Measurements from ENCODE around the gene FBXW7. TPM values are rescaled to one million over a fixed set of nuclear protein-coding genes. Genes with fewer than 3 reads are reported as not detected.

Gene FBXW7
- total RNA-seq, 1 donor from 2014 or later: 59.4 TPM

- DNase-seq (no peak), ATAC-seq (no peak)
- intact Hi-C loops (cut with micrococcal nuclease): no loop called here
These were observed 171.0 kb downstream of the FBXW7 start for GRCh38 chr4:152364883-152365282.

GRCh38 chr4:152364383-152364782 is 171.5 kb downstream of the FBXW7 start:
- no peak for ATAC-seq
- intact Hi-C loops (cut with micrococcal nuclease): no loop called here
- DNase-seq: no peak

- intact Hi-C loops (cut with micrococcal nuclease): no loop called here
- DNase-seq: no peak
- ATAC-seq: peak; percentile 72
These were observed 172.0 kb downstream of the FBXW7 start for GRCh38 chr4:152363904-152364303.

GRCh38 chr4:152363086-152363485 is 172.8 kb downstream of the FBXW7 start:
- intact Hi-C loops (cut with micrococcal nuclease): no loop called here
- DNase-seq (no peak), ATAC-seq (no peak)

- DNase-seq (no peak), ATAC-seq (no peak)
- intact Hi-C loops (cut with micrococcal nuclease): no loop called here
These were observed 175.9 kb downstream of the FBXW7 start for GRCh38 chr4:152360045-152360410.

GRCh38 chr4:152359208-152360044 is 176.5 kb downstream of the FBXW7 start:
- DNase-seq (no peak), ATAC-seq (no peak)
- intact Hi-C loops (cut with micrococcal nuclease): no loop called here

GRCh38 chr4:152357206-152357605 is 178.7 kb downstream of the FBXW7 start:
- intact Hi-C loops (cut with micrococcal nuclease): no loop called here
- ATAC-seq: no peak
- DNase-seq: peak; percentile 27

GRCh38 chr4:152356428-152357034 is 179.4 kb downstream of the FBXW7 start:
- DNase-seq (no peak), ATAC-seq (no peak)
- intact Hi-C loops (cut with micrococcal nuclease): no loop called here

GRCh38 chr4:152352622-152353116 is 183.2 kb downstream of the FBXW7 start:
- ATAC-seq (peak; percentile 99), DNase-seq (peak; percentile 41)
- intact Hi-C loops (cut with micrococcal nuclease): no loop called here

- DNase-seq: no peak
- ATAC-seq: peak; percentile 29
- intact Hi-C loops (cut with micrococcal nuclease): no loop called here
These were observed 183.7 kb downstream of the FBXW7 start for GRCh38 chr4:152352215-152352614.

GRCh38 chr4:152351080-152351479 is 184.8 kb downstream of the FBXW7 start:
- DNase-seq (no peak), ATAC-seq (no peak)
- intact Hi-C loops (cut with micrococcal nuclease): no loop called here

GRCh38 chr4:152348670-152349069 is 187.2 kb downstream of the FBXW7 start:
- no peak for DNase-seq
- intact Hi-C loops (cut with micrococcal nuclease): no loop called here
- no peak for ATAC-seq

- intact Hi-C loops (cut with micrococcal nuclease): no loop called here
- no peak for DNase-seq
- ATAC-seq: no peak
These were observed 188.9 kb downstream of the FBXW7 start for GRCh38 chr4:152346979-152347378.

- no peak for DNase-seq
- ATAC-seq: no peak
- intact Hi-C loops (cut with micrococcal nuclease): no loop called here
These were observed 189.4 kb downstream of the FBXW7 start for GRCh38 chr4:152346526-152346925.

GRCh38 chr4:152344001-152344400 is 191.9 kb downstream of the FBXW7 start:
- ATAC-seq (no peak), DNase-seq (no peak)
- intact Hi-C loops (cut with micrococcal nuclease): no loop called here

GRCh38 chr4:152342293-152342692 is 193.6 kb downstream of the FBXW7 start:
- no peak for ATAC-seq
- no peak for DNase-seq

GRCh38 chr4:152340818-152341217 is 195.1 kb downstream of the FBXW7 start:
- DNase-seq (no peak), ATAC-seq (no peak)
- intact Hi-C loops (cut with micrococcal nuclease): no loop called here

More at GRCh38 chr4:152342293-152342692, 193.6 kb downstream of the FBXW7 start:
- intact Hi-C loops (cut with micrococcal nuclease): no loop called here

GRCh38 chr4:152339576-152339975 is 196.3 kb downstream of the FBXW7 start:
- intact Hi-C loops (cut with micrococcal nuclease): no loop called here
- no peak for DNase-seq
- ATAC-seq: no peak

- intact Hi-C loops (cut with micrococcal nuclease): no loop called here
- no peak for DNase-seq
- ATAC-seq: no peak
These were observed 201.0 kb downstream of the FBXW7 start for GRCh38 chr4:152334931-152335330.

GRCh38 chr4:152331042-152331441 is 204.8 kb downstream of the FBXW7 start:
- no peak for DNase-seq
- intact Hi-C loops (cut with micrococcal nuclease): no loop called here
- ATAC-seq: no peak

GRCh38 chr4:152328582-152328981 is 207.3 kb downstream of the FBXW7 start:
- ATAC-seq (no peak), DNase-seq (no peak)
- intact Hi-C loops (cut with micrococcal nuclease): no loop called here
